ENCODE data around the gene MYO9B. TPM values are rescaled to one million over a fixed set of nuclear protein-coding genes. Genes with fewer than 3 reads are reported as not detected.

The MYO9B gene
- total and polyA plus RNA-seq, 2 experiments from 2014 or later = 20.1 to 71.8 TPM

DNA sequence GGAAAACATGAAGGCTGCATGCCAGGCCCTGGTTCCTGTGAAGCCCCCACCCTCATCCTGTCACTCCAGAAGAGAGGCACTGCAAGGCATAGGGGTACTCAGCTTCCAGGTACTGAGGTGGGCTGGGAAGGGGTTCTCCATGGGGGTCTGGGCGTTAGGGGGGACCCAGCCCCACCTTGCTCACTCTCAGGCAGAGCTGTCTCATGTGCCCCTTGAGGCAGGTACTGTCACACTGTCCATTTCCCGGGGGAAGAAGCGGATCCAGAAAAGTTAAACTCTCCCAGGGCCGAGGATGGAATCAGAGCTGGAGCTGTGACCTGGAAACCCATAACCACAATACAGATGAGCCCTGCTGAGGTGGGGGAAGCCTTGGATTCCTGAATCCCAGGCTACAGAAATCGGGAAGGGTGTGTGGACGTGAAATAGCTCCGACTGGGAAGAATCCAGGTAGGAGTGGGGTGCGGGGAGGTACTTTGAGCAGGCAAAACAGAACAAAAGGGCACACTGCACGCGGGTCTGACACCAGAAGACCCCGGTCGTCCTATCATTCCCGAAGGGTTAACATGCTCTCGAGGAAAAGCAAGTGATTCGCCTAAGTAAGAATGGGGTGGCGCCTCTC lies 139.0 kb downstream of the MYO9B start:
- Histone ChIP-seq H3K9me3 (ENCODE audit: low read depth) (no peaks in the 10 kb centered on the region), H3K79me2 (ENCODE audit: insufficient read depth) (0 out of 2 replicates have a peak, but pooled peaks cover 5% of the 10 kb centered on the region), H3K9ac (peak overlapping the region; percentile 88), H3K4me2 (ENCODE audit: unreplicated experiment) (peak overlapping the region; percentile 76), H4K20me1 (ENCODE audit: insufficient read depth) (no peaks in the 10 kb centered on the region), H3K9me2 (ENCODE audit: insufficient read depth) (no peaks in the 10 kb centered on the region), H3K4me1 (ENCODE audit: insufficient read depth) (peaks cover 4% of the 10 kb centered on the region; the same call in 1 of the 2 replicates), H3K27me3 (replicated peaks; ENCODE audit: insufficient read depth) (no peaks in the 10 kb centered on the region), H3K27ac (peak overlapping the region; percentile 81), H3K36me3 (ENCODE audit: low read depth) (peaks cover 16% of the 10 kb centered on the region; the same call in 1 of the 2 replicates), H3F3A (ENCODE audit: insufficient read depth) (0 out of 2 replicates have a peak, but pooled peaks cover 4% of the 10 kb centered on the region), H2AFZ (peak overlapping the region; percentile 80), H3K4me3 (peak overlapping the region; percentile 79)
- no peak for TF ChIP-seq EZH2phosphoT487 (IDR thresholded peaks at IDR 0.05; ENCODE audit: insufficient read depth, low read depth)
- TF ChIP-seq EZH2 (IDR thresholded peaks at IDR 0.05; ENCODE audit: insufficient read depth, poor library complexity, severe bottlenecking) = no peak
- 42 to 47% methylated on average over 16 of the region's 16 CpGs for WGBS, 2 experiments (ENCODE audit: low coverage in 1 of 2, low lambda C conversion rate in 2 of 2, missing lambda C conversion rate in 2 of 2)
- in situ Hi-C loops (cut with MboI) = no loop called here
- DNase-seq = no peak

DNA sequence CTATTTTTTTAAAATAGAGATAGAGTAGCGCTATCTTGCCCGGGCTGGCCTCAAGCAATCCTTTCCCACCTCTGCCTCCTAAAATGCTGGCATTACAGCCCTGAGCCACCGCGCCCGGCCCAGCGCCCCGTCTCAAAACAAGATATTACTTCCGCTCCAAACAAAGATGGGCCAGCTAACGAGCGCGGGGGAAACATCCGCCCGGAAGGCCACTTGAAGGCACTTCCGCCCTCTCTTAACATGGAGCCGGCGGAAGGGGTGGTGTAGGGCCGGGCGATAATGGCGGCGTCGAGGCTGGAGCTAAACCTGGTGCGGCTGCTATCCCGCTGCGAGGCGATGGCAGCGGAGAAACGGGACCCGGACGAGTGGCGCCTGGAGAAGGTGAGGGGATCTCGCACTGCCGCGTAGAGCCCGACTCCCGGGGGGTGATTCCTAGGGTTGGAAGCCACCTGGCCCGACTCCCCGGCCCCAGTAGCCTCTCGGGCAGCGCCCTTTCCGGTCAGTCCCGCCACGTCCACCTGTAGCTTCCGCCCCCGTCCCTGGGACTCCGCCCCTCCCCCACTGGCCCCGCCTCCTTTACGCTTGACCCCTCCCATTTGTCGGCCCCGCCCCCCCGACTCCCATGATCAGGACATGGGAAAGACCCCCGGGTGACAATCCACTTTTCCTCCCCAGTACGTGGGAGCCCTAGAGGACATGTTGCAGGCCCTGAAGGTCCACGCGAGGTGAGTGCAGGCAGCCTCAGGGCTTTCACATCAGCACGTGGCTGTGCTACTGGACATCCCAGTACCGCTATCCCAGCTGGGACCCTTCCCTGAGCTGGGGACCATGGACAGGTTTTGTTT lies 139.8 kb downstream of the MYO9B start, which contains the start of gene USE1:
Gene USE1 (plus strand): TSS at position 231 of the 845 bp plus-strand sequence. CDS start 49 bp downstream, at position 280.
- TF ChIP-seq EZH2phosphoT487 (IDR thresholded peaks at IDR 0.05; ENCODE audit: insufficient read depth, low read depth) = no peak
- TF ChIP-seq EZH2 (IDR thresholded peaks at IDR 0.05; ENCODE audit: insufficient read depth, poor library complexity, severe bottlenecking) = no peak
- peak within 1 kb of the TSS; percentile 81 for H3K27ac ChIP-seq
- peak within 1 kb of the TSS; percentile 79 for H3K4me3 ChIP-seq
- peak; percentile 98 for DNase-seq
- H3K9me2 ChIP-seq (ENCODE audit: insufficient read depth) = no peaks in the 10 kb centered on the region
- H3K9me3 ChIP-seq (ENCODE audit: low read depth) = no peaks in the 10 kb centered on the region
- H3K4me2 ChIP-seq (ENCODE audit: unreplicated experiment) = peak within 1 kb of the TSS; percentile 76
- peaks cover 15% of the 10 kb centered on the region; the same call in 1 of the 2 replicates for H3K36me3 ChIP-seq (ENCODE audit: low read depth)
- in situ Hi-C loops (cut with MboI) = no loop called here
- H4K20me1 ChIP-seq (ENCODE audit: insufficient read depth) = no peaks in the 10 kb centered on the region
- H3K9ac ChIP-seq = peak within 1 kb of the TSS; percentile 88
- WGBS, 2 experiments (ENCODE audit: low coverage in 1 of 2, low lambda C conversion rate in 2 of 2, missing lambda C conversion rate in 2 of 2) = 6 to 9% methylated on average over 40 to 50 of the region's 56 CpGs
- no peaks in the 10 kb centered on the region for H3K27me3 ChIP-seq (replicated peaks; ENCODE audit: insufficient read depth)
- 0 out of 2 replicates have a peak, but pooled peaks cover 5% of the 10 kb centered on the region for H3K79me2 ChIP-seq (ENCODE audit: insufficient read depth)
- 0 out of 2 replicates have a peak, but pooled peaks cover 4% of the 10 kb centered on the region for H3F3A ChIP-seq (ENCODE audit: insufficient read depth)
- H3K4me1 ChIP-seq (ENCODE audit: insufficient read depth) = peaks cover 11% of the 10 kb centered on the region
- H2AFZ ChIP-seq = peak within 1 kb of the TSS; percentile 80

DNA sequence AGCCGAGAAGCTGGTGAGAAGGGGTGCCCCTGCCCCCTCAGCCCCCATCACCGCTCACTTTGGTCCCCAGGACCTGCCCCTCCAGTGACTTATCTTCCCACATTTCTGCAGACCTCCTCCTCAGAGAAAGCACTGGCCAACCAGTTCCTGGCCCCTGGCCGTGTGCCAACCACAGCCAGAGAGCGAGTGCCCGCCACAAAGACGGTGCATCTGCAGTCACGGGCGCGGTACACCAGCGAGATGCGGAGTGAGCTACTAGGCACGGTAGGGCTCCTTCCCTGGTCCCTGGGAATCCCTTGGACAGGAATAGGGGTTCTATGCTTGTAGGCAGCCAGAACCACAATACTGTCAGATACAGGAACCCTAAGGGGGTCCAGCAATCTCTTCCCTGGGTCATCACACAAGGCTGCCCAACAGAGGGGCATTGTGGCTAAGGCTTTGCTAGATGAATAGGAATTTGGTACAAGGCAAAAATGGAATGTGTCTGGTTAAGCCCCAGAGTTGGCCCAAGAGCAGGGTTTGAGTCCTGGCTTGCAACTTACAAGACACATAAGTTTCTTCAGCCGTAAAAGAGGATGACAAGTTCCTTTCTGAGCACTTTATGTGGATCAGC lies 140.6 kb downstream of the MYO9B start:
- H4K20me1 ChIP-seq (ENCODE audit: insufficient read depth) = no peaks in the 10 kb centered on the region
- peaks cover 12% of the 10 kb centered on the region for H3K4me1 ChIP-seq (ENCODE audit: insufficient read depth)
- no peak overlapping the region for H2AFZ ChIP-seq
- no peak for TF ChIP-seq EZH2phosphoT487 (IDR thresholded peaks at IDR 0.05; ENCODE audit: insufficient read depth, low read depth)
- no peak for TF ChIP-seq EZH2 (IDR thresholded peaks at IDR 0.05; ENCODE audit: insufficient read depth, poor library complexity, severe bottlenecking)
- no peaks in the 10 kb centered on the region for H3K9me2 ChIP-seq (ENCODE audit: insufficient read depth)
- peak overlapping the region; percentile 79 for H3K4me3 ChIP-seq
- 0 out of 2 replicates have a peak, but pooled peaks cover 5% of the 10 kb centered on the region for H3K79me2 ChIP-seq (ENCODE audit: insufficient read depth)
- peak overlapping the region; percentile 49 for H3K4me2 ChIP-seq (ENCODE audit: unreplicated experiment)
- DNase-seq = no peak
- no peaks in the 10 kb centered on the region for H3K9me3 ChIP-seq (ENCODE audit: low read depth)
- H3K36me3 ChIP-seq (ENCODE audit: low read depth) = peaks cover 10% of the 10 kb centered on the region; the same call in 1 of the 2 replicates
- no peaks in the 10 kb centered on the region for H3K27me3 ChIP-seq (replicated peaks; ENCODE audit: insufficient read depth)
- H3K9ac ChIP-seq = peak overlapping the region; percentile 88; the same call in 1 of the 2 replicates
- 0 out of 2 replicates have a peak, but pooled peaks cover 4% of the 10 kb centered on the region for H3F3A ChIP-seq (ENCODE audit: insufficient read depth)
- WGBS, 2 experiments (ENCODE audit: low coverage in 1 of 2, low lambda C conversion rate in 2 of 2, missing lambda C conversion rate in 2 of 2) = 47 to 54% methylated on average over 13 of the region's 13 CpGs
- no peak overlapping the region for H3K27ac ChIP-seq
- in situ Hi-C loops (cut with MboI) = no loop called here

DNA sequence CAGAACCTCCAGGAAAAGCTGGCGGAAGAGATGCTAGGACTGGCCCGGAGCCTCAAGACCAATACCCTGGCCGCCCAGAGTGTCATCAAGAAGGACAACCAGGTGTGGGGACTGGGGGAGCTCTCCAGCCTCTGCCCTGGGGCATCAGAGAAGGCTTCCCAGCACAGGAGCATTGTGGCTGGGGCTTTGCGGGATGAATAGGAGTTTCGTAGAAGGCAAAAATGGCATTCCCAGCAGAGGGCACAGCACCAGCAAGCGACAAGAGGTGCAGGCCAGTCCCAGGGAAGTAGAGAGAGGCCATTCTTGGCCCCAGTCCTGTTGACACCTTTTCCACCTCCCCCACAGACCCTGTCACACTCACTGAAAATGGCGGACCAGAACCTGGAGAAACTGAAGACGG lies 143.7 kb downstream of the MYO9B start:
- Histone ChIP-seq H3K79me2 (ENCODE audit: insufficient read depth) (0 out of 2 replicates have a peak, but pooled peaks cover 5% of the 10 kb centered on the region), H3F3A (ENCODE audit: insufficient read depth) (0 out of 2 replicates have a peak, but pooled peaks cover 8% of the 10 kb centered on the region), H3K4me3 (no peak overlapping the region), H3K4me2 (ENCODE audit: unreplicated experiment) (no peak overlapping the region), H3K27me3 (replicated peaks; ENCODE audit: insufficient read depth) (no peaks in the 10 kb centered on the region), H3K36me3 (ENCODE audit: low read depth) (peaks cover 7% of the 10 kb centered on the region; the same call in 1 of the 2 replicates), H3K9me2 (ENCODE audit: insufficient read depth) (no peaks in the 10 kb centered on the region), H3K9me3 (ENCODE audit: low read depth) (no peaks in the 10 kb centered on the region), H3K27ac (no peak overlapping the region), H3K4me1 (ENCODE audit: insufficient read depth) (peaks cover 12% of the 10 kb centered on the region), H2AFZ (no peak overlapping the region), H4K20me1 (ENCODE audit: insufficient read depth) (no peaks in the 10 kb centered on the region), H3K9ac (no peak overlapping the region)
- no peak for DNase-seq
- TF ChIP-seq EZH2phosphoT487 (IDR thresholded peaks at IDR 0.05; ENCODE audit: insufficient read depth, low read depth) (no peak), EZH2 (IDR thresholded peaks at IDR 0.05; ENCODE audit: insufficient read depth, poor library complexity, severe bottlenecking) (no peak)
- WGBS, 2 experiments (ENCODE audit: low coverage in 1 of 2, low lambda C conversion rate in 2 of 2, missing lambda C conversion rate in 2 of 2) = 99% methylated on average over 8 of the region's 8 CpGs
- in situ Hi-C loops (cut with MboI) = no loop called here

Data from GM23248 (cell line).